Measurements from ENCODE around the gene SYT11.

- TF ChIP-seq CTCF (IDR thresholded peaks at IDR 0.05 in 4 of 5, conservative IDR thresholded peaks at IDR 0.05 in 1 of 5), result no peak
- no peak for TF ChIP-seq POLR2A (IDR thresholded peaks at IDR 0.05)
Observed at GRCh38 chr1:155840386-155840785, 19.0 kb upstream of the SYT11 start.
